Astrocyte (in vitro differentiated cells and primary cell): ENCODE data around the gene MAGI1.

Source experiments
- CTCF ChIP-seq: IDR thresholded peaks from 2 replicates; pipeline ENCODE4 v1.5.1; 2011; ENCODE audit warnings: low read depth, mild to moderate bottlenecking, inconsistent platforms, low read length, moderate library complexity; ENCODE audit not compliant: insufficient read depth
- EZH2 ChIP-seq: IDR thresholded peaks from 2 replicates; pipeline ENCODE4 v1.6.1; 2012; ENCODE audit warnings: mild to moderate bottlenecking, low read length, inconsistent platforms; ENCODE audit not compliant: insufficient read depth

GRCh38 chr3:65890328-65890727 lies 148.4 kb downstream of the MAGI1 start:
- TF ChIP-seq CTCF (no peak), EZH2 (no peak)
